IMR-90 (cell line): Measurements from ENCODE around the gene MCM6. TPM values are rescaled to one million over a fixed set of nuclear protein-coding genes. Genes with fewer than 3 reads are reported as not detected.

ENCODE experiments used
- ATAC-seq: fragments of 200-7000 bp; cut with Tn5 transposase; 2 replicates; pipeline ENCODE4 v1.9.1; 2020; ENCODE audit warnings: low read depth, mild to moderate bottlenecking, moderate library complexity
- BruUV-seq: library from RNA; stranded (reverse); fragments of 400-500 nt; replicated peaks from 2 replicates; lab custom pipeline; 2021; lab: Mats Ljungman, UMichigan
- CTCF ChIA-PET: fragments of 300-600 bp; formaldehyde crosslinking; extraction: SDS; loops from one replicate; lab custom pipeline; 2021; ENCODE audit warnings: antibody characterized with exemption; lab: Yijun Ruan, JAX
- POLR2A ChIA-PET: fragments of 300-600 bp; sonication (Branson Sonifier 250); formaldehyde crosslinking; loops from one replicate; lab custom pipeline; 2022; ENCODE audit warnings: antibody characterized with exemption; ENCODE audit not compliant: unreplicated experiment; lab: Charles Lee
- DNase-seq: peaks from one replicate; pipeline ENCODE4 v3.0.0; 2013
- H2AFZ ChIP-seq: replicated peaks from 2 replicates; pipeline ENCODE3; 2013; ENCODE audit warnings: low read length, mild to moderate bottlenecking; ENCODE audit not compliant: poor library complexity
- H2AK5ac ChIP-seq: 2 replicates; pipeline ENCODE4 v1.6.1; 2013; ENCODE audit warnings: low read depth, low read length, inconsistent platforms
- H2AK9ac ChIP-seq: replicated peaks from 2 replicates; pipeline ENCODE3; 2013; ENCODE audit warnings: mild to moderate bottlenecking, low read depth, low read length, moderate library complexity; ENCODE audit not compliant: poor library complexity
- H2BK120ac ChIP-seq: 2 replicates; pipeline ENCODE4 v1.6.1; 2013; ENCODE audit warnings: low read depth, low read length, inconsistent platforms
- H2BK15ac ChIP-seq: 3 replicates; pipeline ENCODE4 v1.6.1; 2013; ENCODE audit warnings: low read depth, low read length, inconsistent platforms
- H2BK20ac ChIP-seq: 2 replicates; pipeline ENCODE4 v1.6.1; 2013; ENCODE audit warnings: low read depth, mild to moderate bottlenecking, inconsistent platforms, low read length, moderate library complexity
- H2BK5ac ChIP-seq: 2 replicates; pipeline ENCODE4 v1.6.1; 2013; ENCODE audit warnings: mild to moderate bottlenecking, low read depth, low read length, inconsistent platforms; ENCODE audit not compliant: poor library complexity, severe bottlenecking
- H3K14ac ChIP-seq: replicated peaks from 2 replicates; pipeline ENCODE4 v1.6.1; 2013; ENCODE audit warnings: low read depth, low read length, inconsistent platforms
- H3K18ac ChIP-seq: 2 replicates; pipeline ENCODE4 v1.6.1; 2013; ENCODE audit warnings: low read depth, low read length, control low read depth
- H3K23ac ChIP-seq: 2 replicates; pipeline ENCODE4 v1.6.1; 2013; ENCODE audit warnings: low read depth, low read length, inconsistent platforms
- H3K27ac ChIP-seq: 2 replicates; pipeline ENCODE4 v1.5.1; 2013; ENCODE audit warnings: mild to moderate bottlenecking, control low read depth, low read length; ENCODE audit not compliant: insufficient read depth
- H3K27me3 ChIP-seq: 2 replicates; pipeline ENCODE4 v1.6.1; 2013; ENCODE audit warnings: low read length; ENCODE audit not compliant: control insufficient read depth, insufficient read depth
- H3K36me3 ChIP-seq: 2 replicates; pipeline ENCODE4 v1.6.1; 2013; ENCODE audit warnings: low read length, mixed read lengths; ENCODE audit not compliant: control insufficient read depth, insufficient read depth
- H3K4ac ChIP-seq: 2 replicates; pipeline ENCODE4 v1.6.1; 2013; ENCODE audit warnings: low read depth, low read length, inconsistent platforms
- H3K4me1 ChIP-seq: 2 replicates; pipeline ENCODE4 v1.6.1; 2013; ENCODE audit warnings: low read length, mixed read lengths; ENCODE audit not compliant: control insufficient read depth, insufficient read depth
- H3K4me2 ChIP-seq: 2 replicates; pipeline ENCODE4 v1.6.1; 2013; ENCODE audit warnings: low read depth, mild to moderate bottlenecking, control low read depth, low read length, moderate library complexity
- H3K4me3 ChIP-seq: 2 replicates; pipeline ENCODE4 v1.5.1; 2013; ENCODE audit warnings: low read depth, mild to moderate bottlenecking, control low read depth, low read length, moderate library complexity; ENCODE audit not compliant: insufficient read depth
- H3K56ac ChIP-seq: 2 replicates; pipeline ENCODE4 v1.6.1; 2013; ENCODE audit warnings: low read length, inconsistent platforms; ENCODE audit not compliant: insufficient read depth; ENCODE audit errors: extremely low read depth
- H3K79me1 ChIP-seq, 2 experiments: 2 replicates each; pipeline ENCODE4 v1.6.1; 2013; ENCODE audit warnings: low read length in 2 of 2, inconsistent platforms in 1 of 2, low read depth in 1 of 2
- H3K9ac ChIP-seq: 2 replicates; pipeline ENCODE4 v1.6.1; 2013; ENCODE audit warnings: low read depth, low read length, control low read depth
- H3K9me1 ChIP-seq: 2 replicates; pipeline ENCODE4 v1.6.1; 2013; ENCODE audit warnings: low read length, inconsistent platforms; ENCODE audit not compliant: insufficient read depth
- H3K9me3 ChIP-seq: 2 replicates; pipeline ENCODE4 v1.6.1; 2013; ENCODE audit warnings: low read length; ENCODE audit not compliant: control insufficient read depth, insufficient read depth
- H4K20me1 ChIP-seq: 2 replicates; pipeline ENCODE4 v1.6.1; 2013; ENCODE audit warnings: low read length, inconsistent platforms; ENCODE audit not compliant: insufficient read depth
- H4K5ac ChIP-seq: 2 replicates; pipeline ENCODE4 v1.6.1; 2013; ENCODE audit warnings: mild to moderate bottlenecking, low read depth, low read length, control low read depth
- H4K8ac ChIP-seq, 2 experiments: 2 replicates each; pipeline ENCODE4 v1.6.1; 2013; ENCODE audit warnings: low read depth in 2 of 2, low read length in 2 of 2, control low read depth in 1 of 2, inconsistent platforms in 1 of 2
- H4K91ac ChIP-seq: 2 replicates; pipeline ENCODE4 v1.6.1; 2013; ENCODE audit warnings: low read depth, low read length, inconsistent platforms; ENCODE audit not compliant: insufficient read depth
- BHLHE40 ChIP-seq: fragments of 150-350 bp; IDR thresholded peaks from 2 replicates; pipeline ENCODE4 v1.6.1; 2016; ENCODE audit warnings: mild to moderate bottlenecking, low read depth, low read length
- CEBPB ChIP-seq: IDR thresholded peaks from 2 replicates; pipeline ENCODE4 v1.6.1; 2012; ENCODE audit warnings: low read depth, low read length, improper control_type of control experiment
- CHD1 ChIP-seq: IDR thresholded peaks from 2 replicates; pipeline ENCODE4 v1.6.1; 2012; ENCODE audit warnings: low read depth, low read length, improper control_type of control experiment
- FOS ChIP-seq: fragments of 150-350 bp; IDR thresholded peaks from 2 replicates; pipeline ENCODE4 v1.6.1; 2016; ENCODE audit warnings: low read depth, low read length
- MAFK ChIP-seq: IDR thresholded peaks from 2 replicates; pipeline ENCODE4 v1.6.1; 2012; ENCODE audit warnings: low read depth, low read length, improper control_type of control experiment
- MXI1 ChIP-seq: IDR thresholded peaks from 2 replicates; pipeline ENCODE4 v1.6.1; 2012; ENCODE audit warnings: low read depth, mild to moderate bottlenecking, low read length, moderate library complexity, borderline replicate concordance
- RCOR1 ChIP-seq: IDR thresholded peaks from 2 replicates; pipeline ENCODE4 v1.6.1; 2012; ENCODE audit warnings: mild to moderate bottlenecking, low read length, improper control_type of control experiment; ENCODE audit not compliant: insufficient replicate concordance
- RFX5 ChIP-seq: IDR thresholded peaks from 2 replicates; pipeline ENCODE4 v1.8.0; 2012; ENCODE audit warnings: low read depth, mild to moderate bottlenecking, low read length, moderate library complexity
- SMC3 ChIP-seq: fragments of 150-350 bp; IDR thresholded peaks from 2 replicates; pipeline ENCODE4 v1.6.1; 2016; ENCODE audit warnings: low read depth, mild to moderate bottlenecking, antibody characterized with exemption, low read length, moderate library complexity
- WGBS, 2 experiments: methylation state at CpG; one replicate each; pipeline versions ENCODE4 v1.1.5 to v1.1.7; 2013; ENCODE audit warnings: missing lambda C conversion rate in 2 of 2; ENCODE audit not compliant: insufficient read length in 1 of 2; ENCODE audit errors: extremely low coverage in 2 of 2; 5-methylcytosine and 5-hydroxymethylcytosine counted together
- dilution Hi-C: fragments of 300-500 bp; cut with HindIII; formaldehyde crosslinking; loops from one replicate; pipeline ENCODE4 v1.14.3; 2018; ENCODE audit warnings: low sequenced_read_pairs; ENCODE audit not compliant: unreplicated experiment
- in situ Hi-C: fragments of 300-500 bp; cut with MboI; formaldehyde crosslinking; loops from 3 replicates; pipeline ENCODE4 v1.14.3; 2019; ENCODE audit warnings: low sequenced_read_pairs, inconsistent platforms, mixed read lengths
- intact Hi-C: fragments of 100-400 bp; cut with micrococcal nuclease; formaldehyde crosslinking; loops from 2 replicates; pipeline ENCODE4 v1.10.0; 2022
- polyA plus RNA-seq, 3 experiments: library from polyadenylated mRNA; depleted of rRNA; stranded (reverse); fragments of >200 nt; gene quantifications; 2 replicates each; pipeline ENCODE4 v1.2.3, GENCODE V29; 2012; ENCODE audit warnings: low replicate concordance in 1 of 3
- total RNA-seq: library from RNA; depleted of rRNA; stranded (reverse); fragments of >200 nt; gene quantifications from 2 replicates; pipeline ENCODE4 v1.2.3, GENCODE V29; 2012
- TF ChIP-seq, protein P1 (sequence below): fragments of 150-350 bp; IDR thresholded peaks from 2 replicates; pipeline ENCODE4 v1.6.1; 2016; ENCODE audit warnings: low read depth, mild to moderate bottlenecking, low read length, moderate library complexity, borderline replicate concordance
- TF ChIP-seq, protein P2 (sequence below): fragments of 150-350 bp; IDR thresholded peaks from 2 replicates; pipeline ENCODE4 v1.6.1; 2017; ENCODE audit warnings: mild to moderate bottlenecking, antibody characterized with exemption, low read length, low read depth
- TF ChIP-seq, protein P3 (sequence below): conservative IDR thresholded peaks from 2 replicates; pipeline ENCODE4 v1.5.1; 2012; ENCODE audit warnings: mild to moderate bottlenecking, low read depth, low read length, improper control_type of control experiment

MCM6 gene
- total and polyA plus RNA-seq, 2 of the 4 experiments (the other 2 are of a cell fraction): 21.4 to 29.6 TPM

DNA sequence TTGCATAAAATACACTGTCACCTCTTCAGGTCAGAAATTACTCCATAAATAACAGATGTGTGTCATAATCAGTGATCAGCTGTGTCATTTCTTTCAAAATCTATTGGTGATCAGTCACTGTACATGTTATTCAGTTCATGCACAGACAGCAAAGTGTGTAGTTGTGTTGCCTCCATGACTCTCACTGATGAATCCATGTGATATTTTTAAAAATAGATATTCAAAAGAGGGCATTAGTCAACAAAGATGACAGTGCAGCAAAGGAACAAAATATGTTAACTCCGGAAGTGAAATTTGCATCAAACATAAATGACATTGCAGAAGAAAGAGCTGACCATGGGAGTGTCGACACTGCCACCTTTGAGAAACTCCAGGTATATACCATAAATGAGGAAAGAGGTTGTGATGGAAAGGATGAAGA is 17.1 kb upstream of the MCM6 start:
- no peak overlapping the region for H4K91ac ChIP-seq
- TF ChIP-seq SMC3: no peak
- no peak for TF ChIP-seq MAFK
- TF ChIP-seq, protein P1, sequence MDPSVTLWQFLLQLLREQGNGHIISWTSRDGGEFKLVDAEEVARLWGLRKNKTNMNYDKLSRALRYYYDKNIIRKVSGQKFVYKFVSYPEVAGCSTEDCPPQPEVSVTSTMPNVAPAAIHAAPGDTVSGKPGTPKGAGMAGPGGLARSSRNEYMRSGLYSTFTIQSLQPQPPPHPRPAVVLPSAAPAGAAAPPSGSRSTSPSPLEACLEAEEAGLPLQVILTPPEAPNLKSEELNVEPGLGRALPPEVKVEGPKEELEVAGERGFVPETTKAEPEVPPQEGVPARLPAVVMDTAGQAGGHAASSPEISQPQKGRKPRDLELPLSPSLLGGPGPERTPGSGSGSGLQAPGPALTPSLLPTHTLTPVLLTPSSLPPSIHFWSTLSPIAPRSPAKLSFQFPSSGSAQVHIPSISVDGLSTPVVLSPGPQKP: no peak
- TF ChIP-seq BHLHE40: no peak
- no peak for TF ChIP-seq CHD1
- TF ChIP-seq CEBPB: no peak
- TF ChIP-seq RFX5: no peak
- TF ChIP-seq FOS: no peak
- TF ChIP-seq RCOR1: no peak
- TF ChIP-seq, protein P2, sequence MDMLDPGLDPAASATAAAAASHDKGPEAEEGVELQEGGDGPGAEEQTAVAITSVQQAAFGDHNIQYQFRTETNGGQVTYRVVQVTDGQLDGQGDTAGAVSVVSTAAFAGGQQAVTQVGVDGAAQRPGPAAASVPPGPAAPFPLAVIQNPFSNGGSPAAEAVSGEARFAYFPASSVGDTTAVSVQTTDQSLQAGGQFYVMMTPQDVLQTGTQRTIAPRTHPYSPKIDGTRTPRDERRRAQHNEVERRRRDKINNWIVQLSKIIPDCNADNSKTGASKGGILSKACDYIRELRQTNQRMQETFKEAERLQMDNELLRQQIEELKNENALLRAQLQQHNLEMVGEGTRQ: no peak
- TF ChIP-seq, protein P3, sequence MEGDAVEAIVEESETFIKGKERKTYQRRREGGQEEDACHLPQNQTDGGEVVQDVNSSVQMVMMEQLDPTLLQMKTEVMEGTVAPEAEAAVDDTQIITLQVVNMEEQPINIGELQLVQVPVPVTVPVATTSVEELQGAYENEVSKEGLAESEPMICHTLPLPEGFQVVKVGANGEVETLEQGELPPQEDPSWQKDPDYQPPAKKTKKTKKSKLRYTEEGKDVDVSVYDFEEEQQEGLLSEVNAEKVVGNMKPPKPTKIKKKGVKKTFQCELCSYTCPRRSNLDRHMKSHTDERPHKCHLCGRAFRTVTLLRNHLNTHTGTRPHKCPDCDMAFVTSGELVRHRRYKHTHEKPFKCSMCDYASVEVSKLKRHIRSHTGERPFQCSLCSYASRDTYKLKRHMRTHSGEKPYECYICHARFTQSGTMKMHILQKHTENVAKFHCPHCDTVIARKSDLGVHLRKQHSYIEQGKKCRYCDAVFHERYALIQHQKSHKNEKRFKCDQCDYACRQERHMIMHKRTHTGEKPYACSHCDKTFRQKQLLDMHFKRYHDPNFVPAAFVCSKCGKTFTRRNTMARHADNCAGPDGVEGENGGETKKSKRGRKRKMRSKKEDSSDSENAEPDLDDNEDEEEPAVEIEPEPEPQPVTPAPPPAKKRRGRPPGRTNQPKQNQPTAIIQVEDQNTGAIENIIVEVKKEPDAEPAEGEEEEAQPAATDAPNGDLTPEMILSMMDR: no peak
- no peak for TF ChIP-seq MXI1
- H3K23ac ChIP-seq: no peak overlapping the region
- DNase-seq (no peak), ATAC-seq (no peak)
- no peaks in the 10 kb centered on the region for H3K4me1 ChIP-seq
- ChIA-PET CTCF (no interaction called here), POLR2A (no interaction called here)
- H3K27ac ChIP-seq: no peak overlapping the region
- no peak overlapping the region for H4K8ac ChIP-seq
- no peaks in the 10 kb centered on the region for H3K27me3 ChIP-seq
- no CpG with 5 or more reads among the region's 2 CpGs for WGBS, 2 experiments
- BruUV-seq: no TSS peak
- intact Hi-C loops (no loop called here), in situ Hi-C loops (no loop called here), dilution Hi-C loops (no loop called here)
- no peaks in the 10 kb centered on the region for H3K9me1 ChIP-seq
- H3K79me1 ChIP-seq: no peaks in the 10 kb centered on the region
- no peak overlapping the region for H2AK9ac ChIP-seq
- no peak overlapping the region for H3K56ac ChIP-seq
- H4K5ac ChIP-seq: no peak overlapping the region
- H3K36me3 ChIP-seq: 0 out of 2 replicates have a peak, but pooled peaks cover 1% of the 10 kb centered on the region
- H3K9ac ChIP-seq: no peak overlapping the region
- H3K4me2 ChIP-seq: no peak overlapping the region
- no peak overlapping the region for H2BK15ac ChIP-seq
- H2BK5ac ChIP-seq: no peak overlapping the region
- no peak overlapping the region for H3K14ac ChIP-seq
- no peak overlapping the region for H3K4me3 ChIP-seq
- H3K4ac ChIP-seq: no peak overlapping the region
- H3K9me3 ChIP-seq: no peaks in the 10 kb centered on the region
- no peak overlapping the region for H2AK5ac ChIP-seq
- no peak overlapping the region for H2AFZ ChIP-seq
- H3K18ac ChIP-seq: no peak overlapping the region
- H2BK20ac ChIP-seq: no peak overlapping the region
- H4K20me1 ChIP-seq: no peaks in the 10 kb centered on the region
- no peak overlapping the region for H2BK120ac ChIP-seq
